Activated CD4-positive, alpha-beta T cell treated with anti-CD3 and anti-CD28 coated beads for 1 hour (primary cell): ENCODE results near the gene PSD.

Experiments
- DNase-seq: peaks from one replicate; pipeline ENCODE4 v3.0.0-alpha.2; 2020

The PSD gene

DNA sequence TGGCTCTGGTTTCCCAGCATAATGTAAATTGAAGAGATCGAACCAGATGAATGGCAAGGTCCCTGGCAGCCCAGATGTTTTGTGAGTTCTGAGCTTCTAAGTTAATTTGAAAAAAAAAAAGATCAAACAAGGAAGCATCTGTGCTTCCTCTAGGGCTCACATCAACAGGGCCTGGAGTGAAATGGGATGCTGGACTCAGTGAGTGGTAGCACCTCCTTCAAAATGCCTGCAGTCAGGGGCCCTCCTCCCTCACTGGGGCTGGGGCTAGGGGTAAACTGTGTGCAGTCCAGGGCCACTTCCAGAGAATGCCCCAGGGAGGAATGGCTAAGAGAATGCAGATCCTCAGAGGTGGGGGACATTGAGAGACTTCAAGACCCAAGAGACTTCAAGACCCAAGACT is 19.8 kb upstream of the PSD start:
- no peak for DNase-seq

DNA sequence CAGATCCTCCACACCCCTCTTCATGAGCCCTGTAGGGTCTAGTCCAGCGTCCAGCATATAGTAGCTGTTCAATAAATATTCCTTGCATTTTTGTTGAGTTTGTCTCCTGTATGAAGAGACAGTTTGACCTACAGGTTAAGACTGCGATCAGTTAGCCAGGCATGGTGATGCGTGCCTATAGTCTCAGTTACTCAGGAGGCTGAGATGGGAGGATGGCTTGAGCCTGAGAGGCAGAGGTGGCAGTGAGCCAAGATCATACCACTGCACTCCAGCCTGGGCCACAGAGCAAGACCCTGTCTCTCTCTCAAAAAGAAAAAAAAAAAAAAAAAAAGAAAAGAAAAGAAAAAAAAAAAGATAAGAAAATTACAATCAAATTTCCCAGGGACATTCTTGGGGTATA is 18.9 kb upstream of the PSD start:
- DNase-seq = no peak

- DNase-seq = no peak
Observed at GRCh38 chr10:102436312-102436711, 17.7 kb upstream of the PSD start.

GRCh38 chr10:102435529-102436233 is 17.1 kb upstream of the PSD start:
- no peak for DNase-seq

GRCh38 chr10:102435133-102435497 is 16.5 kb upstream of the PSD start:
- no peak for DNase-seq

- no peak for DNase-seq
Observed at GRCh38 chr10:102434394-102435132, 16.0 kb upstream of the PSD start.

GRCh38 chr10:102433619-102434046 is 15.0 kb upstream of the PSD start:
- DNase-seq = no peak

DNA sequence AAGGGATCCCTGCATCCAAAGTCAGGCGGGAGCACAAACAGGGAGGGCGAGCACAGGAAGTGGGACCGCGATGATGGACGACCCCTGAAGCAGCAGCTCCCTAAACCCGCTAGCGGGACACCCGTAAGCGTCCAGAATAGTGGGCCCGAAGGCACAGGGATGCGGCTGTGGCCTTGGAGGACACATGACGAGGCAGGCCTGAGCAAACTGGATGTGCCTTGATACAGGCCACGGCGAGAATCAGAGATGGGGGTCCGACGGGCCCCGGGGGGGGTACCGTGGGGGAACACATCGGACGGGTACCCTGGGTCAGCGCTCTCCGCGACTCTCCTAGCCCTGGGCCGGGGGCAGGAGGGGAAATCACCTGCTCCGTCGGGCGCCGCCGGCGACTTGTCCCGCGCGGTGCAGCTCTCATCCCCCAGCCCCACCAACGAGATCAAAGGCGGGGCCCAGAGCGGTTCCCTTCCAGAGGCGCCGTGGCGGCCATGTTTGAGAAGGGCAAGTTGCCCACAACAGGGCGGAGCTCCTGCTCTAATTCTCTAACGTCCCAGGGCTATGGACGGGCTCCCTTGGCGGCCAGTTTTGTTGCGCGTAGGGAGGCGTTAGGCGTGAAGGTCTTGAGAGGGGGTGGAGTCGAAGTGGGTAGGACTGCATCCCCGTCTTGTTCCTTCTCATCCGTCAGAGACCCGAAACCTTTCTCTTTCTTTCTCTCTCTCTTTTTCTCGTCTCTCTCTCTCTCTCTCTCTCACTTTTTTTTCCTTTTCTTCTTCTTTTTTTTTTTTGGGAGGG is 13.8 kb upstream of the PSD start, which contains the start of gene CUEDC2:
Gene CUEDC2 (minus strand): TSS at position 413 of the 789 bp plus-strand sequence. CDS start 7,386 bp downstream, outside the sequence.
- DNase-seq = peak; percentile 89

DNA sequence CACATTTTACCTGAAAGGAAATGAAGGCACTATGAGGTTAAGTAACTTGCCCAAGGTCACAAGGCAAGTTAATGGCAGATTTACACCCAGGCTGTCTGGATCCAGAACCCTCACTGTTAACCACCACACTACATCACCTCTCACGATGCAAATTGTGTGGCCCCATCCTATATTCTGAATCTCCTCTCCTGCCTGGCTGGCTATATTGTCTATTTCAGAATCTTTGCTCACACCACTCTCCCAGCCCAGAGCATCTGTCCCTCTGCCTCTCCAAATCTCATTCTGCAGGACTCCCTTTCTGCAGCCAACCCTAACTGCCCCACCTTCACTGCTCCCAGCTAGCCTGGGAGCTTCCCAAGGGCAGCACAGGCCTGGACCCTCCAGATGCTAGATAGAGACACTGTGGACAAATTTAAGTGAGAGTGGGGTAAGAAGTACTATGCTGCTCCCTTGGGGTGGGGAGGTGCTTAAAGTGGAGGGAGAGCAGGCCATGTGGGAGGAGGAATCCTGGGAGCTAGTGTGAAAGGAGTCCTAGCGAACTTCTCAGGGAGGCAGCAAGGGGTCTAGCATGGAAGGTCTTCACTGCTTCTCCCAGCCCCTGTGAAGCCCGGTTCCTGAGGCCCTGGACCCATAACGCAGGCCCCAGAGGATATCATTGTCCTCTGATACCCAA is 13.0 kb upstream of the PSD start:
- DNase-seq = no peak

DNA sequence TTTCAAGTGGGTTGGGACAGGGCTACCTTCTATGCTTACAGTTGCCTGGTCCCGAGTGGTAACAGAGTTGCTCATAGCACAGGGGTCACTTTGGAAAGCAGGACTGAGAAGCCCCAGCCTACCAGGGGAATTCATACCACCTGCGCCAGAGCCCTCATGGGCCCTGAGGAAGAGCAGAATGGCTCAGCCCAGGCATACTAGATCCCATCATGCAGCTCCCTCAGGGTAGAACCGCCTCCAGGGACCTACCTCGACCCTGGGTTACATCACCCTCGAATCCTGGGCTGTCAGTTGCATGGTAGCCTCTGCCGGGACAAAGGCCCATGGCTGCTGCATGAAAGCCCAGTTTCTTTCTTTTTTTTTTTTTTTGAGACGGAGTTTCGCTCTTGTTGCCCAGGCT is 10.9 kb upstream of the PSD start:
- no peak for DNase-seq

- DNase-seq = no peak
Observed at GRCh38 chr10:102426803-102427287, 8.3 kb upstream of the PSD start.

DNA sequence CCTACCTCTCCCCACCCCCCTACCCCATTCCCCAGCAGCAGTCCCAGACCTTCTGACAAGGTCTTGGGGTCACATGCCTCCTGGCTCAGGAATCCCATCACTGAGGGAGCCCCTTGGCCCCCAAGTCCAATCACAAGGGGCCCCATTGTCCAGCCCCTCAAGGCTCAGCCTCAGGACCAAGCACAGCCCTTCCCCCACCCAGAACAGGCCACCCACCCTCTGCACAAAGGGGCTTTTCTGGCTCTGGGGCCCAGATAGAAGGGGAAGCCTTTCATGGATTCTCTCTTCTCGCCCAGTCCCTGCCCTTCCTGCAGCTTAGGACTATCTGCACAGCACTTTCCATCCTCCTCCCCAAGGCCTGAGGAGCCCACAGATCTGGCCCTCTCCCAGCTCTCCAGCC is 6.9 kb upstream of the PSD start:
- DNase-seq = no peak

- no peak for DNase-seq
Observed at GRCh38 chr10:102424916-102425315, 6.3 kb upstream of the PSD start.

DNA sequence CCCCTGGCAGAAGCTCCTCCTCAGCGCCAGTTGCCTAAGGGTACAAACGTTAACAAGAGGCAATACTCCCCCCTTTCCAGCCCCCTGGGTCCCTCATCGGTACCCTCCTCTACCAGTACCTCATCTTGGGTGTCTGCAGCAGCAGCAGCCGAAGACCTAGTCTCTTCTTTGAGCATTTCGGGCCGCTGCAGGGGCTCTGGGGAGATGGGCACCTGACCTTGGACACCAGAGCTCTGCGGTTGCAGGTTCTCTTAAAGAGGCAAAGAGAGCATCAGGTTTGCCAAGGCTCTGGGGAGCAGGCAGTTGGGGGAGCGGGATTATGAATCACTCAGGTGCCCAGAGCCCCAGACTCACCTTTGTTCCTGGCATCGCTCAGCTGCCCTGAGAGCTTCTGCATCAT is 5.6 kb upstream of the PSD start:
- no peak for DNase-seq

- no peak for DNase-seq
Observed at GRCh38 chr10:102423372-102423968, 4.9 kb upstream of the PSD start.

DNA sequence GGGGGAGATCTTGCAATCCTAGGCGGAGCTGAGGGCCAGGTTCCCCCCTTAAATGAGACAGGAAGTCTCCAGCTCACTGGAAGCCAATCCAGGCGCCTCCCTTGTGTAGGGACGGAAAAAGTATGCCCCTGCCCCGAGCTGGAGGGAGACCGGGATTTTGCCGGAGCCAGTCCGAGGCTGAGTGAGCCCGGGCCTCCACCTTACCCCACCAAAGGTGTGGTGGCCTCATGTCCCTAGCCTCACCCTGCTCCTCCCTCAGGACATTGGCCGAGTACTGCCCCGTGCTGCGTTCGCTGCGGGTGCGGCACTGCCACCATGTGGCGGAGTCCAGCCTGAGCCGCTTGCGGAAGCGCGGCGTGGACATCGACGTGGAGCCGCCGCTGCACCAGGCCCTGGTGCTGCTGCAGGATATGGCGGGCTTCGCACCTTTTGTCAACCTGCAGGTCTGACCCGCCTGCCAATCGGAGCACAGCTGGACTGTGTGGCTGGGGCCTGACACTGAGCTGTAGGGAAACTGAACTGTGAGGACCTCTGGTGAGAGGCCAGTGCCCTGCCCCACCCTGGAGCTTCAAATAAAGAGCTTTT is 4.1 kb upstream of the PSD start:
- DNase-seq = no peak

GRCh38 chr10:102421757-102422512 is 3.4 kb upstream of the PSD start:
- no peak for DNase-seq

GRCh38 chr10:102421507-102421756 is 2.8 kb upstream of the PSD start:
- no peak for DNase-seq

- DNase-seq = peak; percentile 92
Observed at GRCh38 chr10:102420714-102421506, 2.3 kb upstream of the PSD start, which contains the start of gene FBXL15. FBXL15 (plus strand) TSS chr10:102420836; CDS start chr10:102421130, 294 bp downstream.

DNA sequence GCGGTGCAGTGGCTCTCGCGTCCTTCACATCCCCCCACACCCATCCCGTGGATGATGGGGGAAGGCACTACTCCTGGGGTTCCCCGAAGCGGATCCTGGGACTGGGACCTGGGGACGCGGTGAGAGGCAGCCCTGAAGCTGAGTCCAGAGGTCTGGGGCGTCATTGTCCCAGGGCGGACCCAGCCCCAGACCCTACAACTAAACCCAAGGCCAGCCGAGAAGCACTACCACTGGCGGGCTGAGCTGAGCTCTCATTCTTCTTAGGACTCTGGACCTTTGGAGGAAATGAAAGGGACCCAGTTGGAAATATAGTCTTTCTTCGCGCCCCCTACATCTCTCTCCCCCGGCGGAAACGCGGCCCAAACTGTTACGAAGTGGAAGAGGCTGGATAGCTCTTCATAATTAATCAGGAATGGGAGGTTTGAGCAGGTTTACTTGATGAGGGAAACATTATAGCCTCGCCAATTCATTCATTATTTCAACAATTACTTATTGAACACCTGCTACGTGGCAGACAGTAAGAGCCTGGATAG is 1.7 kb upstream of the PSD start:
- no peak for DNase-seq
